Mammary microvascular endothelial cell (primary cell): Measurements from ENCODE around the gene PHGDH. TPM values are rescaled to one million over a fixed set of nuclear protein-coding genes. Genes with fewer than 3 reads are reported as not detected.

Source experiments
- total RNA-seq: library from RNA; depleted of rRNA; stranded (reverse); fragments of >200 nt; gene quantifications from 2 replicates; pipeline ENCODE4 v1.2.3, GENCODE V29; 2015

Gene PHGDH
- total RNA-seq: 16.6 and 30.6 TPM in 2 replicates

DNA sequence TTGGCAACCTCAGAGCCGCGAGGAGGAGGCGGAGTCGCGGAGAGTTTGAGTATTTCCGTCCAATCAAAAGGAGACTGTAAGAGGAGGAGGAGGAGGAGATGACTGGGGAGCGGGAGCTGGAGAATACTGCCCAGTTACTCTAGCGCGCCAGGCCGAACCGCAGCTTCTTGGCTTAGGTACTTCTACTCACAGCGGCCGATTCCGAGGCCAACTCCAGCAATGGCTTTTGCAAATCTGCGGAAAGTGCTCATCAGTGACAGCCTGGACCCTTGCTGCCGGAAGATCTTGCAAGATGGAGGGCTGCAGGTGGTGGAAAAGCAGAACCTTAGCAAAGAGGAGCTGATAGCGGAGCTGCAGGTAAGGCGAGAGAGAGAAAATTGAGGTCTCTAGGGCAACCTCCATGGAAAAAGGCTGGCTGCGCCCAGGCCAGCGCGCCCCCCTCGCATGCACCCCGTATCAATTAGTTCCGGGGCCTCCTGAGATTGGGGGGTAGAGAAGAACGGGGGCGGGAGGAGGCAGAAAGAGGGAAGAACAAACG is at the start of gene PHGDH:
TSS of gene PHGDH (plus strand) at position 131 of the 538 bp plus-strand sequence. CDS start at position 220, 89 bp downstream.

DNA sequence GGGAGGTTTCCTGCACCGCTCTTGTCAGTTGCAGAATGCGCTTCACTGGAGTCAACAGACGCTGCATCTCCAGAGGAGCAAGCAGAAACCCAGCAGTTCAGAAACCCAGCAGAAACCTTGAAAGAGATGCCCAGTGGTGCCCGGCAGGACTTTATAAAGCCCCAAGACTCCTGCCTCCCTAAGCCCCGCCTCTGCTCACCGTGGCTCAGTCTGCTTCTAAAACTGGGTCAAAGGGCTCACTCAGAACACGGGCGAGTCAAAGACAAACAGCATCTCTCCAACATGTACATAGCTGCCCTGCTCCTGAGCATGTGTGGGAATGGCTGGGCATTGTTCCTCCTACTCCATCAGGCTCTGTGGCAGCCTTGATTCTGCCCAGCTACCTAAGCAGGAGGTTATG is 57.0 kb downstream of the PHGDH start, which contains the start of gene HMGCS2:
TSS of gene HMGCS2 (minus strand) at position 128 of the 400 bp plus-strand sequence. CDS start at position 67, 61 bp downstream.

Other genes with a start within 250 kb of the PHGDH start
- gene HSD3B1, start 204.7 kb upstream of the PHGDH start, total RNA-seq: not detected in 2 replicates
- 12.6 and 15.3 TPM in 2 replicates for gene ZNF697, start 63.7 kb upstream of the PHGDH start, total RNA-seq
- not detected in 2 replicates for gene HMGCS2, start 57.0 kb downstream of the PHGDH start, total RNA-seq
- gene REG4, start 99.5 kb downstream of the PHGDH start, total RNA-seq: not detected in 2 replicates
- not detected in 2 replicates for gene ADAM30, start 184.6 kb downstream of the PHGDH start, total RNA-seq